Neural progenitor cell (in vitro differentiated cells): ENCODE measurements around the gene KDM8.

Experiments used
- EZH2 ChIP-seq: fragments of 200-600 bp; sonication (generic); IDR thresholded peaks from 2 replicates; pipeline ENCODE4 v1.6.1; 2017; ENCODE audit warnings: antibody characterized with exemption, mild to moderate bottlenecking, moderate library complexity
- TF ChIP-seq, protein P1 (sequence below): fragments of 200-600 bp; sonication (generic); IDR thresholded peaks from 2 replicates; pipeline ENCODE4 v1.5.1; 2017; ENCODE audit warnings: antibody characterized with exemption, mild to moderate bottlenecking

- TF ChIP-seq, protein P1, sequence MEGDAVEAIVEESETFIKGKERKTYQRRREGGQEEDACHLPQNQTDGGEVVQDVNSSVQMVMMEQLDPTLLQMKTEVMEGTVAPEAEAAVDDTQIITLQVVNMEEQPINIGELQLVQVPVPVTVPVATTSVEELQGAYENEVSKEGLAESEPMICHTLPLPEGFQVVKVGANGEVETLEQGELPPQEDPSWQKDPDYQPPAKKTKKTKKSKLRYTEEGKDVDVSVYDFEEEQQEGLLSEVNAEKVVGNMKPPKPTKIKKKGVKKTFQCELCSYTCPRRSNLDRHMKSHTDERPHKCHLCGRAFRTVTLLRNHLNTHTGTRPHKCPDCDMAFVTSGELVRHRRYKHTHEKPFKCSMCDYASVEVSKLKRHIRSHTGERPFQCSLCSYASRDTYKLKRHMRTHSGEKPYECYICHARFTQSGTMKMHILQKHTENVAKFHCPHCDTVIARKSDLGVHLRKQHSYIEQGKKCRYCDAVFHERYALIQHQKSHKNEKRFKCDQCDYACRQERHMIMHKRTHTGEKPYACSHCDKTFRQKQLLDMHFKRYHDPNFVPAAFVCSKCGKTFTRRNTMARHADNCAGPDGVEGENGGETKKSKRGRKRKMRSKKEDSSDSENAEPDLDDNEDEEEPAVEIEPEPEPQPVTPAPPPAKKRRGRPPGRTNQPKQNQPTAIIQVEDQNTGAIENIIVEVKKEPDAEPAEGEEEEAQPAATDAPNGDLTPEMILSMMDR: no peak
- no peak for TF ChIP-seq EZH2
Measured at GRCh38 chr16:27190316-27190871, 12.9 kb upstream of the KDM8 start.
